A673 (cell line): ENCODE results near the gene MYO7A.

Source experiments
- CTCF ChIP-seq: fragments of 300-800, 200-600 bp; sonication (generic); conservative IDR thresholded peaks from 2 replicates; pipeline ENCODE4 v1.5.1; 2017; ENCODE audit warnings: low read depth, mild to moderate bottlenecking, antibody characterized with exemption, low read length, moderate library complexity, mixed read lengths
- EZH2 ChIP-seq: fragments of 200-600 bp; sonication (generic); IDR thresholded peaks from 2 replicates; pipeline ENCODE4 v1.6.1; 2017; ENCODE audit warnings: borderline replicate concordance, low read depth, mild to moderate bottlenecking, mixed read lengths, antibody characterized with exemption, low read length; ENCODE audit not compliant: poor library complexity, severe bottlenecking

GRCh38 chr11:77115181-77115611 is 12.8 kb upstream of the MYO7A start:
- 0 out of 2 replicates have a peak, but pooled peaks have one; percentile 24 for TF ChIP-seq CTCF
- no peak for TF ChIP-seq EZH2
